Caki2 (cell line): ENCODE results near the gene SEL1L3. TPM values are rescaled to one million over a fixed set of nuclear protein-coding genes. Genes with fewer than 3 reads are reported as not detected.

Experiments
- DNase-seq: peaks from one replicate; pipeline ENCODE4 v3.0.0-alpha.2; 2015; ENCODE audit warnings: low read depth
- in situ Hi-C: cut with HindIII; loops from 2 replicates; pipeline ENCODE4 v1.10.0; 2016; ENCODE audit warnings: low sequenced_read_pairs, low pct_unique_long_range_greater_than_20kb, mixed read lengths
- total RNA-seq: library from RNA; depleted of rRNA; stranded (reverse); fragments of >200 nt; shearing (Covaris generic); gene quantifications from 2 replicates; pipeline ENCODE4 v1.2.3, GENCODE V29; 2014; ENCODE audit warnings: low replicate concordance

The SEL1L3 gene
- total RNA-seq, 1 experiment from 2014 or later: 124 TPM

DNA sequence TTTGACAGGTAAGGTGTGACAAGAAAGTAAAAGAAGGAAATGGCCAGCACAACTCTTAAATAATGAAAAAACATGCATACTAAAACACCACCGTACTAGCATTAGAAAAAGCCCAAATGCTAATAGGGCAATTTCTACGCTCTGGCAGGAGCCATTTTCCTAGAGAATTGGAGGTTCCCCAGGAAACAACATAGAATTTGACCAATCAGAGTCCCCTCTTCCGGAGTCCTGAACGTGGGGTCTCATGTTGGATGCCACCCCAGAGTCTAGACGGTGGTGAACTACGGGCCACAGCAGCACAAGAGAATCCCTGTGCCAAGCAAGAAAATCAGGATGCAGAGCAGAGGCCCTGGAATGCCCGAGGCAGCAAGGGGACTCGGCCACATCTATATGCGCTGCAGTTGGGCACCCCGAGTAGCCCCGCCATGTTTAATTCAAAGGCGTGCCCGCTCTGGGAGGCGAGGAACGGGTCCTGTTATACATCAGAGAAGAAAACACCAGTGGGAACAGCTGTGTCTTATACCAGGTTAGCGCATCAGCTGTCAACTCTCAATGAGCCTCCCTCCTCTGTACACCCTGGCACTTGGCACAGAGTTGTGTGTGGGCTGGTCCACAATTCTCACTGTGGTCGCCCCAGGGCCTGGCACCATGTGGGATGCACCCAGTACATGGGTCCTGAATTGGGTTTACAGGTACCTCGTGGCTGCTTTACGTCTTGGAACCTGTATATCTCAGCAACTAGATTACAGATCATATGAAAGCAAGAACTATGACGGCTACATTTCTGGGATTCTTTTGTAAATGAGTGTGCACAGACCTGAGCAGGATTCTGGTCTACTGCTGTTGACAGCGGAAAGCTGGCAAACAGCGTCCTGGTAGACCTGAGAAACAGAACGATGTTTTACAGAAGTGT, 52.1 kb downstream of the SEL1L3 start:
- in situ Hi-C loops: no loop called here
- DNase-seq: no peak

DNA sequence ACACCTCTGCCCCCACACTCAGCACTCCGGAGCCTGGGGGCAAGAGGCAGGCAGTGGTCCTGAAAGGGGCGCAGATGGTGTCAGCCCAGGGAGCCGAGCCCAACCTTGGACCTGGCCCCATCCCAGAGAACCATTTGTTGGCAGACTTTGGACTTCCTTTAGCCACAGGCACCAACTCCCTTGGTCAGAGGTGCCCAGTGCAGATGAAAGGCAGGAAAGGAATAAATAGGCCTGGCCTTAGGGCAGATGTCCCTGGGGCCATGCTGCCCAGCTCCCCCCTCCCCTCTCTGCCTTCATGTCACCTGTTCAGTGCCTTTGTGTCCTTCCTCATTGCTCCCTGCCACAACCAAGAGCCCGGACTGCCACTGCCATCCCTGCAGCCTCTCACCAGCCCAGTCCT, 52.8 kb downstream of the SEL1L3 start:
- in situ Hi-C loops: no loop called here
- DNase-seq: no peak

GRCh38 chr4:25807102-25807728, 55.6 kb downstream of the SEL1L3 start:
- no peak for DNase-seq
- in situ Hi-C loops: no loop called here

GRCh38 chr4:25805255-25805860, 57.4 kb downstream of the SEL1L3 start:
- in situ Hi-C loops: no loop called here
- DNase-seq: no peak

GRCh38 chr4:25803720-25804225, 59.0 kb downstream of the SEL1L3 start:
- in situ Hi-C loops: no loop called here
- DNase-seq: no peak

DNA sequence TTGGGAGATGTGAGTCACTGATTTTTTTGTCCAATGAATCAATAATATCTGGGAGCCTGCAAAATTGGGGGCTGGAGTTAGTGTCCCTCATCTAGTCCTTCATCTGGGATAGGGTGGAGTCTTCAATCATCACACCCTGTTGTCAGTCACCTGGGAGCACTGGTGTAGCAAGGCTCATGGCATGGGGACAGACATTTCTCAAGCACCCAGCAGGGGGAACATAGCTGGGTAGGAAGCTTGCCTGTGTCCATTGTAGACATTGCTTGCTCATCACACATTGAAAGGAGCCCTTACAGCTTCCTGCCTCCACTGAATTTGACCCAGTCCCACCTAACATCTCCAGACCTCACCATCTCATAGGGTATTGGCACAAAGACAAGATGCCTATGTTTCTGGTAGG, 61.2 kb downstream of the SEL1L3 start:
- in situ Hi-C loops: no loop called here
- DNase-seq: no peak

DNA sequence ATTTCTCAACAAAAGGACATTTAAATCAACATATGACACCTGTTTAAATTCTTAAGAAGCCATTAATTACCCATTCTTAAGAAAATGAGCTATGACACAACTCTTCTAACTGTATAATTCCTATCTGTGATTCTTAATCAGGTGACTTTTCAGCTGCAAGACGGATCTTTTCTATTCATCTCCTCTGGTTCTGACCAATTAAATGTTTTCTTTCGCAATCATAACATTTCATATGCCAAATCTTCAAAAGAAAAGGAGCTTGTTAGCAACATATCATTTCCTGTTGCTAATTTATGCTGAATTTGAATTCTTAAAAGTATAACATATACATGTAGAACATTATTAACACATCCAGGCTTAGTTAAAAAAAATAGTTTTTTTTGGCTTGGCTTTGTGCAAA, 62.5 kb downstream of the SEL1L3 start:
- in situ Hi-C loops: no loop called here
- no peak for DNase-seq

- no peak for DNase-seq
- in situ Hi-C loops: no loop called here
Measured at GRCh38 chr4:25799522-25799921, 63.3 kb downstream of the SEL1L3 start.

GRCh38 chr4:25797136-25797535, 65.7 kb downstream of the SEL1L3 start:
- in situ Hi-C loops: no loop called here
- DNase-seq: no peak

DNA sequence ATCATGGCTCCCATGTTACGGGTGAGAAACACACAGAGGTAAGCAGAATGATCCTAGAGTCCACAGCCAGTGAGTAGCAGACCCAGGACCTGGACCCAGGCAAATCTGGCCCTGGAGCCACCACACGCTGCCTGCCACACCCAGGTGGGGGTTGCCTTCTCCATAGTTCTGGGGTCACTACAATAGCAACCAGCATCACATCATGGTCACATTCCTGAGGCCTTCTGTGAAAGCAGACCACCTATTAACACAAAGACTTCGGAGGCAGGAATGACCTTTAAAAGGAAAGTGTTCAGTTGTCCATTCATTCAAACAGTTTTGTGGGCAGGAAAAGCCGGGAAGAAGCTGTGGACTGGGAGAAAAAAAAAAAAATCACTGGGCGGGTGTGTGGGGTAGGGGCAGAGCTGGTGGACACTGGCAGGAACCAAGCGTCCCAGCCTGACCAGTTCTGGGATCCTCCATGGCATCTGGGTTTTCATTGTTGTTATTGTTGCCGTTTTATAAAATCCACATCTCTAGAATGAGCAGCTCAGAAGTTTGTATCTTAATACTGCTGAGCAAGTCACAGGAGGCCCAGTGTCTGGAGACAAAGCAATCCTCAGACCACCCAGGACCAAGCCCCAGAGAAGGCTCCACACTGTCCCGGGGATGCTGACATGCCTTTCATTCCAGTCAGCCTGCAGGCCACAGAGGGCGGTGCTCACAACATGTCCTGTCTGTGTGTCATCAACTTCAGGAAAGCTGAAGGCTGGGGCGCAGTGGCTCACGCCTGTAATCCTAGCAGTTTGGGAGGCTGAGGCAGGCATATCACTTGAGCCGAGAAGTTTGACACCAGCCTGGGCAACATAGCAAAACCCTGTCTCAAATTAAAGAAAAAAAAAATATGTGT, 67.0 kb downstream of the SEL1L3 start:
- DNase-seq: peak; percentile 13
- in situ Hi-C loops: no loop called here

DNA sequence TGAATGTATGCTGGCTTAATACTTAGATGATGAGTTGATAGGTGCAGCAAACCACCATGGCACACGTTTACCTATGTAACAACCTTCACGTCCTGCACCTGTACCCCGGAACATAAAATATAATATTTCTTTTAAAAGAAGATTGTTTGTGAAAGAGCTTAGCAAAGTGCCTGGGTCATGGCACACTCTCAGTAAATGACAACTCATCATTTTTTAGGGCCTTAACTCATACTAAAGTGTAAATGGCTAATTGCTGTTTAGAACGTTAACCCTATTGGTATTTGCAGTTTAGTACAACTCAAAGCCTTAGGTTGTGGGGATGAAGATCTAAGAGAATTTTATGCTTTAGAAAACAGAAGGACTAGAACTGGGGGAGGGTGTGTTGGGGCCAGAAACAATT, 67.7 kb downstream of the SEL1L3 start:
- in situ Hi-C loops: no loop called here
- DNase-seq: no peak

DNA sequence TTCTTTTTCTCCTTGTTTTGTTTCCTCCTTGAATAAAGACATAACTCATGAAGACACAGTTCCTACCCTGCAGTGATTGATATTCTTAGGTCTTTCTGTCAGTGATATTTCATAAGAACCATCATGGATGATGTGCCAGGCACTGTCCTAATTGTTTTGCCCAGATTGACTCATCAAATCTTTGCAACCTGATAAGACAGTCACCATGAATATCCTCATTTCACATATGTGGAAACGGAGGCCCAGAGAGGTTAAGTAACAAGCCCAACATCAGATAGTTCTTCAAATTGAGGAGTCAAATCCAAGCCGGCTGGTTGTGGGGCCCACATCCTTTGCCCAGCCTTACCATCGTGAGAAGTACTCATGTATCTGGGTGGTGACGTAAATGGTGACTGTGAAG, 69.9 kb downstream of the SEL1L3 start:
- no peak for DNase-seq
- in situ Hi-C loops: no loop called here

DNA sequence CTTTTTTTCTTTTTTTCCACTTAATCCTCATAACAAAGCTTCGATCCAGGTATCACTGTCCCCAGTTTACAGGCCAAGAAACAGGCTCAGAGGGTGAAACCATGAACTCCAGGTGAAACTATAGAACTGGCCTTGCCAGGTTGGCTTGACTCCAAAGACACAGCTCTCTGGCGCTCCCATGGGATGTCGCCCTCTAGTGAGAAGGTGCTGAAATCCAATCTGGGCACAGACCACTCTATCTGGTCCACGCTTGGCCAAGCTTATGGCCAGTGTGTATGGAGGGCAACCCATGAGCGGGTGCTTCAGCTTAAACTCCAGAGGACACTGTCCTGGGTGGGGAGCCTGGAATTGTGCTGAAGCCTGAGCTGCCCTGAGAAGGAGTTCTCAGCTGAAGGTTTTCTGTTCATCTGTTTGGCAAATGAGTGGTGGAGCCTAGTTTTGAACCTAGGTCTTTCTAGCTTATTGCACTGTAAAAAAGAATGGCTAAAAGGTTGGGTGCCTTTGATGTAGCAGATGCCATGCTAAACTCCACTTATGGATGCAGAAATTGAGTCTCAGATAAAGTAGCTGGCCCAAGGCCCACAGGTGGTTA, 70.5 kb downstream of the SEL1L3 start:
- in situ Hi-C loops: no loop called here
- peak; percentile 7 for DNase-seq

- no peak for DNase-seq
- in situ Hi-C loops: no loop called here
Measured at GRCh38 chr4:25790024-25790423, 72.8 kb downstream of the SEL1L3 start.

- in situ Hi-C loops: no loop called here
- no peak for DNase-seq
Measured at GRCh38 chr4:25788703-25789238, 74.0 kb downstream of the SEL1L3 start.

DNA sequence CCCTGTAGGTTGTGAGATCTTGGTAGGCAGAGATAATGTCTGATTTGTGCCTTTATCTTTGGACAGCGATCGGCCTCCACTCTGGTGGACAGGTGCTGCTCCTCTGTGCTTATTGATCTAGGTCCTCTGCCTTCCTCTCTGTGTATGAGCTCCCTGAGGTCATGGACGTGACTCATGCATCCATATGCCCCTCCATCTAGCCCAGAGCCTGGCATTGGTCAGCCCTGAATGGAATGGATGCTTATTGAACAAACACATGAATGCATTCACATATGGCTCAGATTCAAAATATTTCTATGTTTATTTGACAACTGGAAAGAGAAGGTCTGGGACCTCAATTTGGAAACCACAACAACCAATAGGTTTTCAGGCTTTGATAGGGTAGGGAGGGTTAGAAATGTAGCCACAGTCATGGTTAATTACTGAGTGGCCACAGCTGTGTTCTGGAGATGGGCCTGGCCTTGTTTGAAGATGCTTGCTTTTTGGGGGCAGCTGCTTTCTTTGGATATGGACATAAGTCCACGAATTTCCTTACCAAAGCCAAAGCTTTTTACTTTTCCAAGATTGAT, 76.2 kb downstream of the SEL1L3 start:
- in situ Hi-C loops: no loop called here
- no peak for DNase-seq

DNA sequence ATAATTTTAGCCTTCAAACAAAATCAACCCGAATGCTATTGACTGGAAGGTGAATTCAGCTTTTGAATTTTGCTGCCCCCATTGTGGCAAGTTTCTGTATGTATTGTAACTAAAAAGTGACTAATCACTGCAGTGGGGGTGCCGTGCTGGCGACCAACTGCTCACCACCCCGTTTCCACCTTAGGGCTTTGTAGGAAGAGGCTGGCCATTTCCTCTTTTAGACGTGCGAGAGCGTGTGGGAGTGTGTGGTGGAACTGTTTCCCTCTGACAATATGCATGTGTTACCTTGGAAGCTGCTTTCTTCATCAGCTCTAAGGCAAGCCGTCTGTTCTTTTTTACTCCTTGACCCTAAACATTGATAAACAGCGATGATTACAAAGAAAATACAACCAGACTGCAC, 78.8 kb downstream of the SEL1L3 start:
- in situ Hi-C loops: no loop called here
- no peak for DNase-seq
